GM12873 (cell line): ENCODE results near the gene WLS.

Experiments
- CTCF ChIP-seq: IDR thresholded peaks from 2 replicates; pipeline ENCODE4 v1.5.1; 2012; ENCODE audit warnings: low read depth, mild to moderate bottlenecking, moderate library complexity, low read length, control low read depth; ENCODE audit not compliant: insufficient read depth; ENCODE audit errors: missing control alignments

Gene WLS

DNA sequence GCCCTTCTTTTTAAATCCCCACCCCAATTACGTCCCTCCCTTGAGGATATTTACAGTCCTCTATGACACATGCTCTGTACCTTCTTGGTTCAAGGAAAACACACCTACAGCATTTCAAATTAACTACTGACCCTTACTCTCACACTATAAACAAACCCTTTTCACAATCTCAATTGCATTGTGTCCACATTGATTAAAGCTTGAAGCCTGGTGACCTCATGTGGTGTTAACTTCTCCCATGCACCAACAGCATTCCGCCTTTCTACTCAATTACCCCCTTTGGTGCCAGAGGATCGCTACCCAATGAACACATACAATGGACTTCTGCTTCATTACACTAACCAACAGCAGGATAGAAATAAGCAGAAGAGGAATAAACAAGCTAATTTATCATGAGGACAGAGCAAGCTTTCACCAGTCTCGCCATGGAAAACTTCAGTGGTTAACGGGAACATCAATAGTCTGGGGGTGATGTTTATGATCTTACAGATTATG is 15.2 kb downstream of the WLS start:
- no peak for TF ChIP-seq CTCF

- TF ChIP-seq CTCF = no peak
These were observed 16.1 kb downstream of the WLS start for GRCh38 chr1:68216089-68216772.

GRCh38 chr1:68213843-68214242 is 18.5 kb downstream of the WLS start:
- no peak for TF ChIP-seq CTCF

- no peak for TF ChIP-seq CTCF
These were observed 20.5 kb downstream of the WLS start for GRCh38 chr1:68211761-68212380.

DNA sequence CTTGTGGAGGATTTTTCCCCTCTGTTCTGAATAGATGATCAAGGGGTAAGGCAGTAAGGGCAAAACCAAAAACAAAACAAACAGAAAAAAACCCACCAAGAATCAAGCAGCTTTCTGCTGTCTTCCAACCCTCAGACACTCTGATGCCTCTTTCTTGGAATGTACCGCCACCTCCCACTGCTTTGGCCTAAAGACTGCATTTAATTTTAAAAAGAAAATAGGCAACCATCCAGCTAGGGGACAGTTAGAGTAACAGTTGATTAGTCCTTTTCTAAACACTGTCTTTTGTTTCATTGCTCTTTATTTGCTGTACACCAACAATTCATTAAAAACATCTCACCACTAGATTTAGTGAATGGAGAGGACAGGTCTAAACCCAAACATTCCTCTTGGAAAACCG is 21.5 kb downstream of the WLS start:
- no peak for TF ChIP-seq CTCF

- no peak for TF ChIP-seq CTCF
These were observed 22.3 kb downstream of the WLS start for GRCh38 chr1:68210027-68210426.

DNA sequence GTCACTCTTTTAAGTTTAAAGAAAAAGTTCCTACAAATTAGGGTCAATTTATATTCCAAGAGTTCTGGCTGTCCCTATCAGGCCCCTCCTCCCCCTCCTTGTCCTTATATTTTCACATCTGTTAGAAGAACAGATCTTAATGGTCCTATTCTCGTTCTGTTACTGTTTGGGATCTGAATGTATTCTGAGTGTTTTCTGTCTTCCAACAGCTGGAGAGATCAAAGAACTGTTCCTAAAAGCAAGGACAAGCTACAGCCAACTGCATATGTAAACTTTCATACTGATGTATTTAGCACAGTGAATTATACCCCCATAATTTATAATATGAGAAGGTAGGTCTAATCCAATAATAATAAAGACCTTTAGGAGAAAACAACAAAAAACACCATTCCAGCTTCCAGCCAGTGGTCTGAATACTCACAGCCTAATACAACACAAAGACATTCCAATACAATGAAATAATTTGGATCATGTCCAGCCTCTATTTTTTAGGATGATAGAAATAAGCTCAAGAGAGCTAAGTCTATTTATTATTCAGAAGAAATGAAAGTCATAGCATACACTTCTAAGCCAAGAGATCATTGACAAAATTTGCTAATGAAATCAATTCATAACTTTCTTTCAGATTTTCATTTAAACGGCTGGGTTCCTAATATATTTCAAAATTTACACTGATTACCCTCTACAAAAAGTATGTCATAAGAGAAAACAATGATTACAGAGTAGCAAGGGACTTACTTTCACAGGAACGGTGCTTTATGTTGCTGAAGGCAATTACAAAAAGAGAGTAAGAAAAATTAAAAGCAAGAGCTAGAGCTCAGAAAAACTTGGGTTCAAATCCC is 25.3 kb downstream of the WLS start:
- TF ChIP-seq CTCF = no peak
